Mesendoderm (in vitro differentiated cells): ENCODE measurements around the gene PLCB1.

ENCODE experiments used
- DNase-seq: peaks from one replicate; pipeline ENCODE4 v3.0.0; 2013
- H2AK5ac ChIP-seq: 2 replicates; pipeline ENCODE4 v1.6.1; 2013; ENCODE audit warnings: low read length, inconsistent platforms
- H2BK120ac ChIP-seq: 2 replicates; pipeline ENCODE4 v1.6.1; 2013; ENCODE audit warnings: low read depth, mild to moderate bottlenecking, low read length, moderate library complexity, mixed read lengths
- H2BK15ac ChIP-seq: replicated peaks from 2 replicates; pipeline ENCODE4 v1.6.1; 2013; ENCODE audit warnings: low read depth, mild to moderate bottlenecking, moderate library complexity
- H2BK5ac ChIP-seq: 2 replicates; pipeline ENCODE4 v1.6.1; 2013; ENCODE audit warnings: low read length, inconsistent platforms
- H3K18ac ChIP-seq: 2 replicates; pipeline ENCODE4 v1.6.1; 2013; ENCODE audit warnings: mild to moderate bottlenecking, low read length, mixed read lengths
- H3K23ac ChIP-seq: one replicate; pipeline ENCODE4 v1.6.1; 2013; ENCODE audit warnings: low read length
- H3K27ac ChIP-seq: 2 replicates; pipeline ENCODE4 v1.5.1; 2013; ENCODE audit warnings: low read depth, mild to moderate bottlenecking, inconsistent platforms, low read length, moderate library complexity
- H3K27me3 ChIP-seq: 2 replicates; pipeline ENCODE4 v1.6.1; 2013; ENCODE audit warnings: low read length, control low read depth, mild to moderate bottlenecking, inconsistent platforms; ENCODE audit not compliant: insufficient read depth, poor library complexity
- H3K36me3 ChIP-seq: 2 replicates; pipeline ENCODE4 v1.6.1; 2013; ENCODE audit warnings: low read length, inconsistent platforms; ENCODE audit not compliant: control insufficient read depth, insufficient read depth
- H3K4ac ChIP-seq: one replicate; pipeline ENCODE4 v1.6.1; 2013; ENCODE audit warnings: low read depth, mild to moderate bottlenecking, low read length, moderate library complexity
- H3K4me1 ChIP-seq: 2 replicates; pipeline ENCODE4 v1.6.1; 2013; ENCODE audit warnings: low read depth, low read length, inconsistent platforms; ENCODE audit not compliant: control insufficient read depth
- H3K4me2 ChIP-seq: 2 replicates; pipeline ENCODE4 v1.6.1; 2013; ENCODE audit warnings: low read length
- H3K4me3 ChIP-seq: 2 replicates; pipeline ENCODE4 v1.5.1; 2013; ENCODE audit warnings: mild to moderate bottlenecking, low read length
- H3K56ac ChIP-seq: one replicate; pipeline ENCODE4 v1.6.1; 2013; ENCODE audit warnings: low read length
- H3K79me1 ChIP-seq: 2 replicates; pipeline ENCODE4 v1.6.1; 2013; ENCODE audit warnings: low read length, inconsistent platforms
- H3K79me2 ChIP-seq: 2 replicates; pipeline ENCODE4 v1.6.1; 2013; ENCODE audit warnings: mild to moderate bottlenecking, low read length; ENCODE audit not compliant: control insufficient read depth, insufficient read depth
- H3K9ac ChIP-seq: 2 replicates; pipeline ENCODE4 v1.6.1; 2013; ENCODE audit warnings: low read length, inconsistent platforms
- H4K5ac ChIP-seq: one replicate; pipeline ENCODE4 v1.6.1; 2013; ENCODE audit warnings: low read length
- H4K8ac ChIP-seq: one replicate; pipeline ENCODE4 v1.6.1; 2013; ENCODE audit warnings: low read depth, mild to moderate bottlenecking, control low read depth, low read length, moderate library complexity
- WGBS: extraction: QIAGEN DNeasy Blood & Tissue Kit; methylation state at CpG from one replicate; pipeline ENCODE4 v1.1.7; 2013; ENCODE audit warnings: low lambda C conversion rate, missing lambda C conversion rate; ENCODE audit not compliant: insufficient coverage; ENCODE audit errors: extremely low coverage; 5-methylcytosine and 5-hydroxymethylcytosine counted together

PLCB1 gene

DNA sequence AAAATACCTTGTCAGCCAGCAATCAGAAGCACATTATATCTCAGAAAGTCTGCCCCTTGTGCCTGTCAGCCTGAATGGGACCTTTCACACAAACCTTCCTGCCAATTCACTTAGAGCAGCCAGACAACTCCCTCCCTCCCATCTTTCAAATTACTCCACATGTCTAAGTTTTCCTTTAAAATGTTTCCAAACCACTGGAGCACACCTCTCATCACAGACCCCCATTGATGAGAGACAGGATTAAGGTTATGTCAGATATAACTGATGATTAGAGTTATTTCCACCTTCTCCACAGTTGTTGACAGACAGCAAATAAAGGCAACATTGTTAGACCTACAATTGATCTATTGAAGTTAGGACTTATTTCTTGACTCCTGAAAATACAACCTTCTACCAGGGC is 408.4 kb downstream of the PLCB1 start:
- no peak overlapping the region for H3K23ac ChIP-seq
- no peaks in the 10 kb centered on the region for H3K79me2 ChIP-seq
- no peak overlapping the region for H3K4ac ChIP-seq
- no peak overlapping the region for H2BK120ac ChIP-seq
- H3K27ac ChIP-seq, result no peak overlapping the region
- no peak overlapping the region for H3K18ac ChIP-seq
- no peak overlapping the region for H4K8ac ChIP-seq
- H2BK5ac ChIP-seq, result no peak overlapping the region
- no peak for DNase-seq
- no peak overlapping the region for H3K4me2 ChIP-seq
- no peak overlapping the region for H3K9ac ChIP-seq
- no peaks in the 10 kb centered on the region for H3K27me3 ChIP-seq
- no peaks in the 10 kb centered on the region for H3K4me1 ChIP-seq
- no peaks in the 10 kb centered on the region for H3K36me3 ChIP-seq
- no peak overlapping the region for H2AK5ac ChIP-seq
- H2BK15ac ChIP-seq, result no peak overlapping the region
- no peak overlapping the region for H3K56ac ChIP-seq
- H3K4me3 ChIP-seq, result no peak overlapping the region
- H3K79me1 ChIP-seq, result no peaks in the 10 kb centered on the region
- H4K5ac ChIP-seq, result no peak overlapping the region

DNA sequence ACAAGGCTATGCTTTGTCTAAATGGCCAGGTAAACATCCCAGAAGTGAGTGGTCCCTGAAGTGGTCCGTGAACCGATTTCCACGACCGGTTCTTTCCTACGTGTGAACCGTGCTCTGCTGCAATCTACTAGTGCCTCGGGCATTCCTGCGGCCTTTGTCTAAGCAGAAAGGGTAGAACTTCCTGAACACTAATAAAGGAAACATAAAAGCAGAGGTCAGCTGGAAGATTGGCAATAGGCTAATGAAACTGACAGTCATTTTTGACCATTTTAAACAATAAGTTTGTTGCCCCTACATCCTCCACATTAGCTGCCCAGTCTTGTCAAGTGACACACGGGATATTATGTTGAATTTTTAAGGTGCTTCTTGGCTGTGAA is 410.0 kb downstream of the PLCB1 start:
- Histone ChIP-seq H2BK5ac (no peak overlapping the region), H3K18ac (no peak overlapping the region), H3K4me1 (no peaks in the 10 kb centered on the region), H3K4me2 (no peak overlapping the region), H2BK15ac (no peak overlapping the region), H3K4me3 (no peak overlapping the region), H4K8ac (no peak overlapping the region), H2BK120ac (no peak overlapping the region), H3K56ac (no peak overlapping the region), H3K79me2 (no peaks in the 10 kb centered on the region), H3K4ac (no peak overlapping the region), H2AK5ac (no peak overlapping the region), H3K27ac (no peak overlapping the region), H3K27me3 (no peaks in the 10 kb centered on the region), H3K23ac (no peak overlapping the region), H3K79me1 (no peaks in the 10 kb centered on the region), H3K9ac (no peak overlapping the region), H3K36me3 (no peaks in the 10 kb centered on the region), H4K5ac (no peak overlapping the region)
- no CpG with 5 or more reads among the region's 9 CpGs for WGBS
- no peak for DNase-seq

- H4K5ac ChIP-seq, result no peak overlapping the region
- no peak overlapping the region for H3K27ac ChIP-seq
- no peak overlapping the region for H3K18ac ChIP-seq
- no peak overlapping the region for H3K9ac ChIP-seq
- H4K8ac ChIP-seq, result no peak overlapping the region
- H2BK5ac ChIP-seq, result no peak overlapping the region
- no peaks in the 10 kb centered on the region for H3K79me2 ChIP-seq
- whole genome bisulfite sequencing, result no CpG with 5 or more reads among the region's 3 CpGs
- H3K4me3 ChIP-seq, result no peak overlapping the region
- H3K36me3 ChIP-seq, result no peaks in the 10 kb centered on the region
- H2BK120ac ChIP-seq, result no peak overlapping the region
- no peak for DNase-seq
- no peaks in the 10 kb centered on the region for H3K4me1 ChIP-seq
- no peak overlapping the region for H3K56ac ChIP-seq
- no peak overlapping the region for H3K23ac ChIP-seq
- H2BK15ac ChIP-seq, result no peak overlapping the region
- no peak overlapping the region for H3K4me2 ChIP-seq
- no peak overlapping the region for H3K4ac ChIP-seq
- H2AK5ac ChIP-seq, result no peak overlapping the region
- no peaks in the 10 kb centered on the region for H3K79me1 ChIP-seq
- H3K27me3 ChIP-seq, result no peaks in the 10 kb centered on the region
Measured at GRCh38 chr20:8545212-8545611, 413.1 kb downstream of the PLCB1 start.

- no peaks in the 10 kb centered on the region for H3K27me3 ChIP-seq
- no peak overlapping the region for H3K23ac ChIP-seq
- H3K27ac ChIP-seq, result no peak overlapping the region
- no peak overlapping the region for H2AK5ac ChIP-seq
- no peak overlapping the region for H3K56ac ChIP-seq
- H3K9ac ChIP-seq, result no peak overlapping the region
- H3K4ac ChIP-seq, result no peak overlapping the region
- H3K79me1 ChIP-seq, result no peaks in the 10 kb centered on the region
- H4K5ac ChIP-seq, result no peak overlapping the region
- H2BK15ac ChIP-seq, result no peak overlapping the region
- H2BK5ac ChIP-seq, result no peak overlapping the region
- no peak overlapping the region for H3K18ac ChIP-seq
- H2BK120ac ChIP-seq, result no peak overlapping the region
- H3K4me2 ChIP-seq, result no peak overlapping the region
- H3K4me1 ChIP-seq, result no peaks in the 10 kb centered on the region
- no peak overlapping the region for H3K4me3 ChIP-seq
- H3K79me2 ChIP-seq, result no peaks in the 10 kb centered on the region
- no CpG with 5 or more reads among the region's 6 CpGs for WGBS
- no peak overlapping the region for H4K8ac ChIP-seq
- no peak for DNase-seq
- H3K36me3 ChIP-seq, result no peaks in the 10 kb centered on the region
Measured at GRCh38 chr20:8547035-8547650, 415.1 kb downstream of the PLCB1 start.

- Histone ChIP-seq H4K8ac (no peak overlapping the region), H3K79me1 (no peaks in the 10 kb centered on the region), H3K4me3 (no peak overlapping the region), H3K27ac (no peak overlapping the region), H3K9ac (no peak overlapping the region), H3K18ac (no peak overlapping the region), H2BK15ac (no peak overlapping the region), H3K4me2 (no peak overlapping the region), H3K4ac (no peak overlapping the region), H3K56ac (no peak overlapping the region), H4K5ac (no peak overlapping the region), H3K23ac (no peak overlapping the region), H3K27me3 (no peaks in the 10 kb centered on the region), H2AK5ac (no peak overlapping the region), H3K36me3 (no peaks in the 10 kb centered on the region), H2BK5ac (no peak overlapping the region), H3K4me1 (no peaks in the 10 kb centered on the region), H3K79me2 (no peaks in the 10 kb centered on the region), H2BK120ac (no peak overlapping the region)
- no CpG with 5 or more reads among the region's 1 CpG for WGBS
- DNase-seq, result no peak
Measured at GRCh38 chr20:8547968-8548588, 416.0 kb downstream of the PLCB1 start.

GRCh38 chr20:8549192-8549591 is 417.1 kb downstream of the PLCB1 start:
- Histone ChIP-seq H3K4ac (no peak overlapping the region), H4K8ac (no peak overlapping the region), H3K27me3 (no peaks in the 10 kb centered on the region), H3K23ac (no peak overlapping the region), H2BK5ac (no peak overlapping the region), H4K5ac (no peak overlapping the region), H2BK120ac (no peak overlapping the region), H3K79me1 (no peaks in the 10 kb centered on the region), H3K36me3 (no peaks in the 10 kb centered on the region), H3K4me3 (no peak overlapping the region), H3K79me2 (no peaks in the 10 kb centered on the region), H2BK15ac (no peak overlapping the region), H3K4me2 (no peak overlapping the region), H3K9ac (no peak overlapping the region), H3K18ac (no peak overlapping the region), H3K4me1 (no peaks in the 10 kb centered on the region), H3K27ac (no peak overlapping the region), H3K56ac (no peak overlapping the region), H2AK5ac (no peak overlapping the region)
- WGBS, result no CpG with 5 or more reads among the region's 3 CpGs
- DNase-seq, result no peak
